HFF-Myc (cell line): ENCODE measurements around the gene SUPT4H1.

Source experiments
- DNase-seq: peaks from one replicate; pipeline ENCODE4 v3.0.0-alpha.2; 2011; ENCODE audit warnings: low read depth; ENCODE audit errors: extremely low read depth
- H3K4me3 ChIP-seq: replicated peaks from 2 replicates; pipeline ENCODE4 v1.5.1; 2011; ENCODE audit warnings: low read depth, mild to moderate bottlenecking, control low read depth, low read length
- CTCF ChIP-seq: IDR thresholded peaks from 2 replicates; pipeline ENCODE4 v1.5.1; 2012; ENCODE audit warnings: mild to moderate bottlenecking, low read depth, low read length, control low read depth; ENCODE audit errors: missing control alignments

SUPT4H1 gene

GRCh38 chr17:58385359-58385899 lies 33.4 kb upstream of the SUPT4H1 start:
- DNase-seq, result no peak
- TF ChIP-seq CTCF, result no peak
- H3K4me3 ChIP-seq, result no peak overlapping the region

- no peak for TF ChIP-seq CTCF
Measured at GRCh38 chr17:58384897-58385296, 32.9 kb upstream of the SUPT4H1 start.

GRCh38 chr17:58383892-58384462 lies 32.0 kb upstream of the SUPT4H1 start:
- no peak for DNase-seq
- no peak for TF ChIP-seq CTCF
- no peak overlapping the region for H3K4me3 ChIP-seq

More at GRCh38 chr17:58384897-58385296, 32.9 kb upstream of the SUPT4H1 start:
- DNase-seq, result no peak
- H3K4me3 ChIP-seq, result no peak overlapping the region

- DNase-seq, result no peak
- H3K4me3 ChIP-seq, result no peak overlapping the region
- TF ChIP-seq CTCF, result no peak
Measured at GRCh38 chr17:58382872-58383242, 30.9 kb upstream of the SUPT4H1 start.

GRCh38 chr17:58382108-58382871 lies 30.3 kb upstream of the SUPT4H1 start:
- no peak overlapping the region for H3K4me3 ChIP-seq
- DNase-seq, result no peak
- TF ChIP-seq CTCF, result no peak

GRCh38 chr17:58381124-58382035 lies 29.4 kb upstream of the SUPT4H1 start:
- no peak for TF ChIP-seq CTCF
- no peak for DNase-seq
- H3K4me3 ChIP-seq, result no peak overlapping the region
